Cardiac muscle cell (in vitro differentiated cells and primary cell): ENCODE measurements around the gene ZFYVE21. TPM values are rescaled to one million over a fixed set of nuclear protein-coding genes. Genes with fewer than 3 reads are reported as not detected.
A peak's percentile ranks its signal among the peaks of the same experiment; 100 is the strongest.

ENCODE experiments used
- DNase-seq, 2 donors: peaks; one replicate each; pipeline versions ENCODE4 v3.0.0 to v3.0.0-alpha.2; 2010 to 2017; ENCODE audit warnings: low read depth in 1 of 2, low spot score in 1 of 2
- H3K27ac ChIP-seq: fragments of 200-600 bp; sonication (generic); 2 replicates; pipeline ENCODE4 v1.5.1; 2016
- H3K27me3 ChIP-seq: fragments of 200-600 bp; sonication (generic); 2 replicates; pipeline ENCODE4 v1.6.0; 2016; ENCODE audit warnings: control low read depth
- H3K36me3 ChIP-seq: fragments of 200-600 bp; sonication (generic); 2 replicates; pipeline ENCODE4 v1.5.1; 2016; ENCODE audit warnings: control low read depth
- H3K4me1 ChIP-seq: fragments of 200-600 bp; sonication (generic); 2 replicates; pipeline ENCODE4 v1.8.1; 2017; ENCODE audit warnings: low read depth, mild to moderate bottlenecking, mixed run types
- H3K4me3 ChIP-seq: fragments of 200-600 bp; sonication (generic); 2 replicates; pipeline ENCODE4 v1.5.1; 2016; ENCODE audit warnings: mild to moderate bottlenecking
- H3K9me3 ChIP-seq: fragments of 200-600 bp; sonication (generic); 2 replicates; pipeline ENCODE4 v1.5.1; 2017; ENCODE audit warnings: low read depth, mild to moderate bottlenecking, control low read depth
- CTCF ChIP-seq: IDR thresholded peaks from 2 replicates; pipeline ENCODE4 v1.5.1; 2012; ENCODE audit warnings: low read depth, mild to moderate bottlenecking, low read length
- polyA plus RNA-seq: library from polyadenylated mRNA; unstranded; fragments of >200 nt; fragmentation: Nextera tagmentation; extraction: Ambion mirVana; gene quantifications from 2 replicates; pipeline ENCODE4 v1.2.1, GENCODE V29; 2016
- total RNA-seq: library from RNA; depleted of rRNA; stranded (reverse); fragments of >200 nt; gene quantifications from 2 replicates; pipeline ENCODE4 v1.2.3, GENCODE V29; 2016

Gene ZFYVE21
- total and polyA plus RNA-seq, 2 experiments from 2014 or later: 120 to 135 TPM

GRCh38 chr14:103734081-103734888 lies 18.7 kb downstream of the ZFYVE21 start:
- no peak for TF ChIP-seq CTCF
- DNase-seq: no peak
- Histone ChIP-seq H3K9me3 (no peaks in the 10 kb centered on the region), H3K27ac (peak overlapping the region; percentile 80), H3K4me3 (no peak overlapping the region), H3K4me1 (no peaks in the 10 kb centered on the region), H3K27me3 (no peaks in the 10 kb centered on the region), H3K36me3 (peaks cover 46% of the 10 kb centered on the region)

DNA sequence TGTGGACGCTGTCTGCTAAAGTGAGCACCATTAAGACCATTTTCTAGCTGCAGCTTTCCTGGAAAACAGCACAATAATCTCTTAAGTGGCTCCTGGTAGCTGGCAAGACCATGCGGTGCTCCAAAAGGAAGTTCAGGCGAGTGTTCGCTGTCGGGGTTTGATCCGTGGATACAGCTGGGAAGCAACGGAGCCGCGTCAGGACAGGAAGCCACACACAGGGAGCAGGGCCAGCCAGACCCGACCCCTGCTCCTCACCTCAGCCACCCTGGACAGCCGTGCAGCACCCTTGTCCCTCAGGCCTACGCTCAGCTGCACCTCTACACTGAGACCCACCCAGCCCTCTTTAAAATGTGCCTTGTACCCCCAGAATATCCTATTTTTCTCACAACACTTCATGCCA lies 19.4 kb downstream of the ZFYVE21 start:
- no peak for TF ChIP-seq CTCF
- peak overlapping the region; percentile 80 for H3K27ac ChIP-seq
- peaks cover 53% of the 10 kb centered on the region for H3K36me3 ChIP-seq
- H3K4me1 ChIP-seq: no peaks in the 10 kb centered on the region
- H3K27me3 ChIP-seq: no peaks in the 10 kb centered on the region
- H3K4me3 ChIP-seq: no peak overlapping the region
- DNase-seq: no peak
- H3K9me3 ChIP-seq: no peaks in the 10 kb centered on the region

DNA sequence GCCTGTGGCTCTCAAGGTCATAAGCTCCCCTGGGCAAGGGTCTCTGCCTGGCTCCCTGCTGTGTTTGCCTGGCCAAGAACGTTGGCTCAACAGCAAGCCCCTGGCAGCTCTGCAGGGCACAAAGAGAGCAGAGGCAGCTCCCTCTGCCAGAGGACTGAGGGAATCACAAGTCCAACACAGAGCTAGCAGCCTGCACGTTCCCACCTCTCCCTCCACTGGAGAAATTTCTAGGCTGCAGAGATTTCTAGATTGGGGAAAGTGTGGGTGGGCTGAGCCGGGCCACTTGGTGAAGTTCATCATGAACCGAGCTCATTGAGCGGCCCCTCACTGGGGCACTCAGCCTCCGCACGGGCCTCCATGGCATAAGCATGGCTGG lies 19.8 kb downstream of the ZFYVE21 start:
- no peaks in the 10 kb centered on the region for H3K4me1 ChIP-seq
- TF ChIP-seq CTCF: no peak
- DNase-seq: no peak
- peaks cover 56% of the 10 kb centered on the region for H3K36me3 ChIP-seq
- no peaks in the 10 kb centered on the region for H3K27me3 ChIP-seq
- H3K4me3 ChIP-seq: no peak overlapping the region
- H3K27ac ChIP-seq: peak overlapping the region; percentile 80
- H3K9me3 ChIP-seq: no peaks in the 10 kb centered on the region

DNA sequence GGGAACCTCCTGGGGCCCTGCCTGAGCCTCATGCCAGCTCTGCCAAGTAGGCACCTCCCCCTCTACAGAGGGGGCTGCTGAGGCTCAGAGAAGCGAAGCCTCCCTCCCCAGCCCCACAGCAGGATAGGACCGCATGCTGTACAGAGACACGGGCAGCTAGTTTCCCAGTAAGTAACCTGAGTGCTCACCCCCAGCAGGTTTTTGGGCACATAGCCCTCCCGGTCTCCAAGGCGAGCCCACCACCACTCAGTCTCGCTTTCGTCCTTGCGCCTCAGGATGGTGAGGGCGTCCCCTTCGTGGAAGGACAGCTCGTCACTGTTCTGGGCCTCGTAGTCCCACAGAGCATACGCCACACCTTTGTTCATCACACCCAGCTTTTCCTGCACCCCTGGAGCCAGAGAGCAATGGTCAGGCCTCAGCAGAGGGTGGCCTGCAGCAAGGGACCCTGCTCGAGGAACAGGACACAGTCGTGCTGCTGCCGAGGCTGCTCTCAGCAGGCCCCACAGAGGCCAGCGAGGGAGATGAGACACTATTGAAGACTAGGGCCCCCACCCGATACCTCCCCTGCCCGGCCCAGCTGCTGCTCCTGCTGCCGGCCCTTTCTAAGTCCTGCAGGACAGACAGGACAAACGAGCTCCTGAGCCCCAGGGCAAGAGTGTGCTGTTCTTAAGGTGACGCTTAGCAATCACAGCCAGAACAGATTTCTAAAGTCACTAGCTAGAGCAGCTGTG lies 20.4 kb downstream of the ZFYVE21 start:
- no peaks in the 10 kb centered on the region for H3K9me3 ChIP-seq
- peak overlapping the region; percentile 80 for H3K27ac ChIP-seq
- H3K4me3 ChIP-seq: no peak overlapping the region
- DNase-seq: no peak
- H3K4me1 ChIP-seq: no peaks in the 10 kb centered on the region
- H3K36me3 ChIP-seq: peaks cover 60% of the 10 kb centered on the region
- H3K27me3 ChIP-seq: no peaks in the 10 kb centered on the region
- no peak for TF ChIP-seq CTCF

DNA sequence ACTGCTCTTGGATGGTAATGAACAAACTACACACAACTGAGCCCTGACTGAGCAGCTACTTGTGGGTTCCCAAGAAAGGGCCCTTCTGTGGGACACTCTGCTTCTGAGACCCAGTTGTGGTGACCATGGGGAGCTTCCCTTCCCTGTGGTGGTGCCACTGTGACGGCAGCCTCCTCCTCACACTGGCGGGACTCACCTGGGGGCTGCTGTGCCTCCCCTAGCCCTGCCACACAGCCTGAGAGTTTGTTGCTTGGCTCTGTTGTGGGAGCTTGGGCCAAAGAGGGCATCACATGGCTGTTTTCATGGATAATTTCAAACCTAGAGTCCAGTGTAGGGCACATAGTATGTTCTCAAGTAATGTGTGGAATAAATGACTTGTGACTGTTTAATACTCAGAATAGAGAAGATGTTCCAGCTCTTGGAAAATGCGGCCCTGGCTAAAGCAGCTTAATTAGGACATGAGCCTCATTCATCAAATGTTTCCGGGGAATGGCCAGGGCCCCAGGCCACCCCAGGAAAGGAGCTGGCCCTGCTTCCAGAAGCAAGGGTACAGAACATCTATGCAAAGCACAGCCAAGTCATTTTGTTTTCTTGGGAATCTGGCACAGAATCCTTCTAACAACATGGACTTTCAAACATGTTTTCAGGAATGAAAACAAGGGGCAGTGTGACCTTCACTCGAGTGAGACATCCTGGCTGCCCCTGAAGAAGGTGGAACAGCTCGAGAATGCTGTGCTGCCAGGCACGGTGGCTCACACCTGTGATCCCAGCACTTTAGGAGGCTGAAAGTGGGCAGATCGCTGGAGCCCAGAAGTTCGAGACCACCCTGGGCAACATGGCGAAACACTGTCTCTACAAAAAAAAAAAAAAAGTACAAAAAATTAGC lies 21.2 kb downstream of the ZFYVE21 start:
- H3K27me3 ChIP-seq: no peaks in the 10 kb centered on the region
- H3K9me3 ChIP-seq: no peaks in the 10 kb centered on the region
- H3K4me1 ChIP-seq: no peaks in the 10 kb centered on the region
- no peak for TF ChIP-seq CTCF
- H3K27ac ChIP-seq: peak overlapping the region; percentile 80
- H3K36me3 ChIP-seq: peaks cover 68% of the 10 kb centered on the region
- no peak overlapping the region for H3K4me3 ChIP-seq
- DNase-seq: no peak
